ENCODE data around the gene SCN1A.

GRCh38 chr2:165969227-165969626 lies 158.6 kb downstream of the SCN1A start:
- TF ChIP-seq POLR2A (IDR thresholded peaks at IDR 0.05): no peak
- TF ChIP-seq, protein P1, sequence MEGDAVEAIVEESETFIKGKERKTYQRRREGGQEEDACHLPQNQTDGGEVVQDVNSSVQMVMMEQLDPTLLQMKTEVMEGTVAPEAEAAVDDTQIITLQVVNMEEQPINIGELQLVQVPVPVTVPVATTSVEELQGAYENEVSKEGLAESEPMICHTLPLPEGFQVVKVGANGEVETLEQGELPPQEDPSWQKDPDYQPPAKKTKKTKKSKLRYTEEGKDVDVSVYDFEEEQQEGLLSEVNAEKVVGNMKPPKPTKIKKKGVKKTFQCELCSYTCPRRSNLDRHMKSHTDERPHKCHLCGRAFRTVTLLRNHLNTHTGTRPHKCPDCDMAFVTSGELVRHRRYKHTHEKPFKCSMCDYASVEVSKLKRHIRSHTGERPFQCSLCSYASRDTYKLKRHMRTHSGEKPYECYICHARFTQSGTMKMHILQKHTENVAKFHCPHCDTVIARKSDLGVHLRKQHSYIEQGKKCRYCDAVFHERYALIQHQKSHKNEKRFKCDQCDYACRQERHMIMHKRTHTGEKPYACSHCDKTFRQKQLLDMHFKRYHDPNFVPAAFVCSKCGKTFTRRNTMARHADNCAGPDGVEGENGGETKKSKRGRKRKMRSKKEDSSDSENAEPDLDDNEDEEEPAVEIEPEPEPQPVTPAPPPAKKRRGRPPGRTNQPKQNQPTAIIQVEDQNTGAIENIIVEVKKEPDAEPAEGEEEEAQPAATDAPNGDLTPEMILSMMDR (IDR thresholded peaks at IDR 0.05): no peak
